ENCODE results near the gene RHBDL3. TPM values are rescaled to one million over a fixed set of nuclear protein-coding genes. Genes with fewer than 3 reads are reported as not detected.
"Not testable (repeated sequence)": the region's sequence is repeated elsewhere in the genome, so short reads cannot be mapped to it uniquely, and the experiment has no call there.

Gene RHBDL3
- total RNA-seq, 1 donor from 2014 or later, result 0.50 TPM

GRCh38 chr17:32318071-32318470 is 52.4 kb downstream of the RHBDL3 start:
- Mint-ChIP-seq H3K9me3 (ENCODE audit: low read depth) (no peaks in the 10 kb centered on the region), H3K27ac (no peak overlapping the region), H3K27me3 (peaks cover 10% of the 10 kb centered on the region), H3K4me3 (ENCODE audit: low read depth) (no peak overlapping the region), H3K36me3 (ENCODE audit: insufficient read depth) (no peaks in the 10 kb centered on the region), H3K4me1 (ENCODE audit: low read depth) (peaks cover 6% of the 10 kb centered on the region)
- TF ChIP-seq, protein P1, sequence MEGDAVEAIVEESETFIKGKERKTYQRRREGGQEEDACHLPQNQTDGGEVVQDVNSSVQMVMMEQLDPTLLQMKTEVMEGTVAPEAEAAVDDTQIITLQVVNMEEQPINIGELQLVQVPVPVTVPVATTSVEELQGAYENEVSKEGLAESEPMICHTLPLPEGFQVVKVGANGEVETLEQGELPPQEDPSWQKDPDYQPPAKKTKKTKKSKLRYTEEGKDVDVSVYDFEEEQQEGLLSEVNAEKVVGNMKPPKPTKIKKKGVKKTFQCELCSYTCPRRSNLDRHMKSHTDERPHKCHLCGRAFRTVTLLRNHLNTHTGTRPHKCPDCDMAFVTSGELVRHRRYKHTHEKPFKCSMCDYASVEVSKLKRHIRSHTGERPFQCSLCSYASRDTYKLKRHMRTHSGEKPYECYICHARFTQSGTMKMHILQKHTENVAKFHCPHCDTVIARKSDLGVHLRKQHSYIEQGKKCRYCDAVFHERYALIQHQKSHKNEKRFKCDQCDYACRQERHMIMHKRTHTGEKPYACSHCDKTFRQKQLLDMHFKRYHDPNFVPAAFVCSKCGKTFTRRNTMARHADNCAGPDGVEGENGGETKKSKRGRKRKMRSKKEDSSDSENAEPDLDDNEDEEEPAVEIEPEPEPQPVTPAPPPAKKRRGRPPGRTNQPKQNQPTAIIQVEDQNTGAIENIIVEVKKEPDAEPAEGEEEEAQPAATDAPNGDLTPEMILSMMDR (IDR thresholded peaks at IDR 0.05; ENCODE audit: unreplicated experiment), result no peak
- no peak for DNase-seq (ENCODE audit: low spot score, unreplicated experiment)

DNA sequence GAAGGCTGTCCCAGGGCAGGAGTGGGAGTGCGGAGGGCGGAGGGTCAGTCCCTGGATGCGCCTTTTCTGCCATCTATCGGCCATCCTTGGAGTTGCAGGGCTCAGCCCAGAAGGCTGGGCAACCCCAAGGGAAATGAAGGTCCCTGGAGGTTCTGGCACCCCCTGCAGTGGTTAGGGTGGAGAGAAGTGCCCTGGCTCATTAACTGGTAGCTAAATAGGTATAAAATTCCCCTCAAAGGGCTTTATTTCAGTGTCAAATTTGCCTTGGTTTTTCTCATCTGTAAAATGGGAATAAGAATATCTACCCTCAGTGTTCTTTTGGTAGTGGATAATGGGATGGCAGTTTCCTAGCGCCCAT is 53.9 kb downstream of the RHBDL3 start:
- peaks cover 13% of the 10 kb centered on the region for H3K27me3 Mint-ChIP-seq
- H3K27ac Mint-ChIP-seq, result no peak overlapping the region
- H3K4me3 Mint-ChIP-seq (ENCODE audit: low read depth), result no peak overlapping the region
- no peaks in the 10 kb centered on the region for H3K36me3 Mint-ChIP-seq (ENCODE audit: insufficient read depth)
- H3K9me3 Mint-ChIP-seq (ENCODE audit: low read depth), result no peaks in the 10 kb centered on the region
- DNase-seq (ENCODE audit: low spot score, unreplicated experiment), result peak; percentile 71
- peaks cover 6% of the 10 kb centered on the region for H3K4me1 Mint-ChIP-seq (ENCODE audit: low read depth)
- TF ChIP-seq, protein P1 (IDR thresholded peaks at IDR 0.05; ENCODE audit: unreplicated experiment), result peak; percentile 91

- not testable (repeated sequence) for H3K27ac Mint-ChIP-seq; DNase-seq (ENCODE audit: low spot score, unreplicated experiment); H3K36me3 Mint-ChIP-seq (ENCODE audit: insufficient read depth); H3K9me3 Mint-ChIP-seq (ENCODE audit: low read depth); H3K27me3 Mint-ChIP-seq; H3K4me3 Mint-ChIP-seq (ENCODE audit: low read depth); H3K4me1 Mint-ChIP-seq (ENCODE audit: low read depth)
These were observed 54.4 kb downstream of the RHBDL3 start for GRCh38 chr17:32320080-32320479.

DNA sequence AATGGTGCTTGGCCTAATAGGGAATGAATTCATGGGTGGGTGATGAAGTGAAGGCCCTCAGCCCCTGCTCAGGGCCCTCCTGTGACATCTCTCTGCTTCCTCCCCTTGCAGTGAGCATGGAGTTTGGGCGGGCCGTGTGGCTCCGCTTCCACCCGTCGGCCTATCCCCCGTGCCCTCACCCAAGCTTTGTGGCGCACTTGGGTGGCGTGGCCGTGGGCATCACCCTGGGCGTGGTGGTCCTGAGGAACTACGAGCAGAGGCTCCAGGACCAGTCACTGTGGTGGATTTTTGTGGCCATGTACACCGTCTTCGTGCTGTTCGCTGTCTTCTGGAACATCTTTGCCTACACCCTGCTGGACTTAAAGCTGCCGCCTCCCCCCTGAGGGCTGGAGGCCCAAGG is 55.2 kb downstream of the RHBDL3 start:
- Mint-ChIP-seq H3K27me3 (peaks cover 4% of the 10 kb centered on the region), H3K9me3 (ENCODE audit: low read depth) (no peaks in the 10 kb centered on the region)

DNA sequence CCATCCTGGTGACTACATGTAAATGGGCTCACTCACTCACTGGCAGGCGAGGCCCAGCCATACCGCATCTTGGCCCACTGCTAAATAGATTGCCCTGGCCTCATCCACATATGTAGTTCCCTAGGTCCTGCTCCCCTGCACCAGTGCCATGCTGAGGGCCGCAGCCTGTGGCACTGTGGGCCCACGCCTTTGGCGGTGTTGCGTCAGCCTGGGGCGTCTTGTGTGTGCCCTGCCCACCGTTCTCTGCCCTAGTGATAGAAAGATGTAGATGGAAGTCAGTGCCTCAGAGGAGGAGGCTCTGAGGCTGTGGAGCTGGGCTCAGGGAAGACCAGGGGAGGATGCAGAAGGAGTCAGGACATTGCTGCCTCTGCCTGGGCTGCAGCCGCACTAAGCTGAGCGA is 57.4 kb downstream of the RHBDL3 start:
- peaks cover 3% of the 10 kb centered on the region for H3K27me3 Mint-ChIP-seq
- DNase-seq (ENCODE audit: low spot score, unreplicated experiment), result no peak
- no peak overlapping the region for H3K4me3 Mint-ChIP-seq (ENCODE audit: low read depth)
- no peaks in the 10 kb centered on the region for H3K36me3 Mint-ChIP-seq (ENCODE audit: insufficient read depth)
- H3K4me1 Mint-ChIP-seq (ENCODE audit: low read depth), result no peaks in the 10 kb centered on the region
- H3K27ac Mint-ChIP-seq, result no peak overlapping the region
- TF ChIP-seq, protein P1 (IDR thresholded peaks at IDR 0.05; ENCODE audit: unreplicated experiment), result no peak
- no peaks in the 10 kb centered on the region for H3K9me3 Mint-ChIP-seq (ENCODE audit: low read depth)

More for the DNA sequence above, 55.2 kb downstream of the RHBDL3 start:
- no peak for DNase-seq (ENCODE audit: low spot score, unreplicated experiment)
- no peak overlapping the region for H3K4me3 Mint-ChIP-seq (ENCODE audit: low read depth)
- H3K36me3 Mint-ChIP-seq (ENCODE audit: insufficient read depth), result no peaks in the 10 kb centered on the region
- no peak overlapping the region for H3K27ac Mint-ChIP-seq
- peaks cover 6% of the 10 kb centered on the region for H3K4me1 Mint-ChIP-seq (ENCODE audit: low read depth)
- TF ChIP-seq, protein P1 (IDR thresholded peaks at IDR 0.05; ENCODE audit: unreplicated experiment), result no peak

- H3K9me3 Mint-ChIP-seq (ENCODE audit: low read depth), result no peaks in the 10 kb centered on the region
- DNase-seq (ENCODE audit: low spot score, unreplicated experiment), result no peak
- no peak overlapping the region for H3K27ac Mint-ChIP-seq
- H3K4me3 Mint-ChIP-seq (ENCODE audit: low read depth), result no peak overlapping the region
- no peaks in the 10 kb centered on the region for H3K4me1 Mint-ChIP-seq (ENCODE audit: low read depth)
- no peaks in the 10 kb centered on the region for H3K36me3 Mint-ChIP-seq (ENCODE audit: insufficient read depth)
- TF ChIP-seq, protein P1 (IDR thresholded peaks at IDR 0.05; ENCODE audit: unreplicated experiment), result no peak
- peaks cover 3% of the 10 kb centered on the region for H3K27me3 Mint-ChIP-seq
These were observed 58.3 kb downstream of the RHBDL3 start for GRCh38 chr17:32323811-32324491.

All from progenitor cell of endocrine pancreas (in vitro differentiated cells).